D721Med (cell line): ENCODE results near the gene TIAM1.

Source experiments
- DNase-seq: peaks from one replicate; pipeline ENCODE4 v3.0.0; 2011; ENCODE audit warnings: low spot score; ENCODE audit not compliant: insufficient read length
- FAIRE-seq: peaks from 2 replicates; lab custom pipeline; 2011; peaks lifted over from hg19 to GRCh38; lab: Jason Lieb, UNC
- CTCF ChIP-seq: IDR thresholded peaks from 2 replicates; pipeline ENCODE4 v1.5.1; 2012; ENCODE audit warnings: mild to moderate bottlenecking, control low read depth; ENCODE audit not compliant: insufficient read depth; ENCODE audit errors: missing control alignments

The TIAM1 gene

GRCh38 chr21:31338908-31339368 lies 5.1 kb downstream of the TIAM1 start:
- TF ChIP-seq CTCF, result no peak
- FAIRE-seq, result no peak

GRCh38 chr21:31337996-31338907 lies 5.8 kb downstream of the TIAM1 start:
- TF ChIP-seq CTCF, result no peak
- FAIRE-seq (no peak), DNase-seq (no peak)

More at GRCh38 chr21:31338908-31339368, 5.1 kb downstream of the TIAM1 start:
- no peak for DNase-seq

GRCh38 chr21:31337086-31337485 lies 7.0 kb downstream of the TIAM1 start:
- no peak for FAIRE-seq

GRCh38 chr21:31336739-31337040 lies 7.4 kb downstream of the TIAM1 start:
- FAIRE-seq, result no peak
- no peak for TF ChIP-seq CTCF
- no peak for DNase-seq

More at GRCh38 chr21:31337086-31337485, 7.0 kb downstream of the TIAM1 start:
- DNase-seq, result no peak
- no peak for TF ChIP-seq CTCF

DNA sequence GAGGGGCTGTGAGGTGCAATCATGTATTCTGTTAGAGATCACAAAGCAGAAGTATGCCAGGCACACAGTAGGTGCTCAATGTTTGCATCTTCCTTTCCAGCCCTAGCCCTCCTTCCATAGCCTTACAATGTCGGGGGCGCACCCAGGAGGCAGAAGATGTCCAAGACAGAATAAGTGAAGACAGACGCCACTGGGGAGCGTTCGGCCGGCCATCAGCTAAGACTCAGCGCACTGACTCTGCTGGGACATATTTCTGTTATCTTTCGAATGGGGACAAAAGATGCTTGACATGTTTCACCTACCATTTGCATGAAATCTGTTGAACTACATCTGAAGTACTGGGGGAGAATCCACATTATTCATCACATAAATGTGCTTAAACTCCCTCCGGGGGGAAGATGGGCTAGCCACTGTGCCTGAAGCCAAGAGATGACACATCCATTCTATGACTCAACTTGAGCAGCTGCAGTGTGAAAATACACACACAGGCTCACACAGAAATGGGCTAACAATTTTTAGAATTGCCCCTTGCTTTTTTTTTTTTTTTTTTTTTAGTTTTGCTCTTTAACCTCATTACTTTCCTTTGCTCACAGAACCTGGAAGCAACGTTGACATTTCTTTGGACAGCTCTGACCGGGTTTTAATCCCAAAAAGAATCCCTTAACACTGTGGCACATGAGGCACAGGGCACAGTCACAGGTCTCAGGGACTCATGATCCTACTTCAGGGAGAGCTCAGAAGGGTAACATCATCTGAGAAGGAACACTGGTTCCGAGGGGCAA lies 7.9 kb downstream of the TIAM1 start:
- no peak for TF ChIP-seq CTCF
- no peak for FAIRE-seq
- DNase-seq, result no peak

- no peak for FAIRE-seq
- DNase-seq, result no peak
Measured at GRCh38 chr21:31334648-31335121, 9.4 kb downstream of the TIAM1 start.

More at GRCh38 chr21:31334648-31335121, 9.4 kb downstream of the TIAM1 start:
- TF ChIP-seq CTCF, result no peak
